Tibial artery (tissue), 4 donors: ENCODE results near the gene EPB41L4B.

ENCODE experiments used
- DNase-seq, 2 donors: peaks; one replicate each; pipeline ENCODE4 v3.0.0-alpha.2; 2019
- H3K27ac ChIP-seq, 2 donors: fragments of 200-600 bp; sonication (generic) in 1 of 2; 1 replicate in 1 of 2; 2 replicates in 1 of 2; pipeline ENCODE4 v1.5.1; 2018 to 2019; ENCODE audit warnings: mild to moderate bottlenecking in 1 of 2
- H3K27me3 ChIP-seq, 2 donors: fragments of 200-600 bp; sonication (generic) in 1 of 2; one replicate each; pipeline versions ENCODE4 v1.5.1 to v1.6.0; 2016 to 2019
- H3K36me3 ChIP-seq, 3 donors: fragments of 200-600 bp; sonication (generic) in 2 of 3; one replicate each; pipeline ENCODE4 v1.5.1; 2016 to 2019; ENCODE audit warnings: mild to moderate bottlenecking in 2 of 3
- H3K4me1 ChIP-seq, 4 donors: fragments of 200-600 bp; sonication (generic) in 2 of 4; 1 replicate in 3 of 4; 2 replicates in 1 of 4; pipeline ENCODE4 v1.5.1; 2016 to 2019
- H3K4me3 ChIP-seq, 2 donors: fragments of 200-600 bp; sonication (generic) in 1 of 2; 1 replicate in 1 of 2; 2 replicates in 1 of 2; pipeline ENCODE4 v1.5.1; 2018 to 2019; ENCODE audit warnings: mild to moderate bottlenecking in 2 of 2
- H3K9me3 ChIP-seq, 3 donors: fragments of 200-600 bp; sonication (generic) in 1 of 3; one replicate each; pipeline ENCODE4 v1.5.1; 2016 to 2019
- CTCF ChIP-seq, 2 experiments: fragments of 200-600 bp in 1 of 2; fragments of 450-650 bp in 1 of 2; IDR thresholded peaks; one replicate each; pipeline ENCODE4 v1.5.1; 2017 to 2019; ENCODE audit warnings: antibody characterized with exemption in 2 of 2, mild to moderate bottlenecking in 1 of 2, moderate library complexity in 1 of 2
- intact Hi-C: fragments of 100-400 bp; cut with DNase I; formaldehyde crosslinking; loops from one replicate; pipeline ENCODE4 v1.15.0; 2023; ENCODE audit warnings: low total_unique reads

The EPB41L4B gene

GRCh38 chr9:109193974-109194556, 126.8 kb downstream of the EPB41L4B start:
- Histone ChIP-seq H3K27ac (no peak overlapping the region), H3K4me3 (no peak overlapping the region), H3K4me1 (no peaks in the 10 kb centered on the region), H3K36me3 (no peaks in the 10 kb centered on the region), H3K9me3 (no peaks in the 10 kb centered on the region), H3K27me3 (peaks cover 0 to 2% of the 10 kb centered on the region in 2 donors)
- no peak for TF ChIP-seq CTCF (IDR thresholded peaks at IDR 0.05)
- no peak for DNase-seq
- intact Hi-C loops = no loop called here

GRCh38 chr9:109192732-109193361, 128.0 kb downstream of the EPB41L4B start:
- no peaks in the 10 kb centered on the region for H3K4me1 ChIP-seq
- intact Hi-C loops = no loop called here
- no peak overlapping the region for H3K27ac ChIP-seq
- no peak for DNase-seq
- H3K9me3 ChIP-seq = no peaks in the 10 kb centered on the region
- no peak overlapping the region for H3K4me3 ChIP-seq
- H3K27me3 ChIP-seq = peaks cover 0 to 2% of the 10 kb centered on the region in 2 donors
- H3K36me3 ChIP-seq = no peaks in the 10 kb centered on the region
- TF ChIP-seq CTCF (IDR thresholded peaks at IDR 0.05) = no peak

GRCh38 chr9:109191746-109192145, 129.1 kb downstream of the EPB41L4B start:
- H3K36me3 ChIP-seq = no peaks in the 10 kb centered on the region
- H3K9me3 ChIP-seq = no peaks in the 10 kb centered on the region
- H3K27me3 ChIP-seq = peaks cover 0 to 2% of the 10 kb centered on the region in 2 donors
- H3K27ac ChIP-seq = no peak overlapping the region
- no peak for TF ChIP-seq CTCF (IDR thresholded peaks at IDR 0.05)
- no peaks in the 10 kb centered on the region for H3K4me1 ChIP-seq
- DNase-seq = no peak
- no peak overlapping the region for H3K4me3 ChIP-seq
- intact Hi-C loops = no loop called here

- H3K27me3 ChIP-seq = no peaks in the 10 kb centered on the region
- TF ChIP-seq CTCF (IDR thresholded peaks at IDR 0.05) = no peak
- no peaks in the 10 kb centered on the region for H3K36me3 ChIP-seq
These were observed 130.7 kb downstream of the EPB41L4B start for GRCh38 chr9:109190151-109190550.

GRCh38 chr9:109186857-109187520, 133.9 kb downstream of the EPB41L4B start:
- intact Hi-C loops = no loop called here
- no peak for DNase-seq
- TF ChIP-seq CTCF (IDR thresholded peaks at IDR 0.05) = no peak
- Histone ChIP-seq H3K4me3 (no peak overlapping the region), H3K27ac (no peak overlapping the region), H3K27me3 (no peaks in the 10 kb centered on the region), H3K36me3 (no peaks in the 10 kb centered on the region), H3K4me1 (no peaks in the 10 kb centered on the region), H3K9me3 (no peaks in the 10 kb centered on the region)

More at GRCh38 chr9:109190151-109190550, 130.7 kb downstream of the EPB41L4B start:
- no peaks in the 10 kb centered on the region for H3K4me1 ChIP-seq
- H3K9me3 ChIP-seq = no peaks in the 10 kb centered on the region
- intact Hi-C loops = no loop called here
- DNase-seq = no peak
- H3K27ac ChIP-seq = no peak overlapping the region
- no peak overlapping the region for H3K4me3 ChIP-seq
